ENCODE measurements around the gene CDAN1. TPM values are rescaled to one million over a fixed set of nuclear protein-coding genes. Genes with fewer than 3 reads are reported as not detected.
"Not testable (repeated sequence)": the region's sequence is repeated elsewhere in the genome, so short reads cannot be mapped to it uniquely, and the experiment has no call there.

Gene CDAN1
- total RNA-seq, 2 donors from 2014 or later, result 3.5 to 6.1 TPM

- H3K9me3 ChIP-seq, result no peaks in the 10 kb centered on the region
- H3K4me3 ChIP-seq, result no peak overlapping the region
- H3K27ac ChIP-seq, result no peak overlapping the region
- peaks cover 0 to 12% of the 10 kb centered on the region in 2 donors for H3K4me1 ChIP-seq
- DNase-seq (ENCODE audit: low spot score), result no peak
- no peak for TF ChIP-seq CTCF (IDR thresholded peaks at IDR 0.05)
- H3K36me3 ChIP-seq, result peaks cover 13% of the 10 kb centered on the region
- H3K27me3 ChIP-seq, result no peaks in the 10 kb centered on the region
These were observed 36.0 kb upstream of the CDAN1 start for GRCh38 chr15:42772901-42773300.

- Histone ChIP-seq H3K27ac (no peak overlapping the region), H3K36me3 (peaks cover 12% of the 10 kb centered on the region), H3K4me1 (peaks cover 0 to 12% of the 10 kb centered on the region in 2 donors), H3K9me3 (no peaks in the 10 kb centered on the region), H3K27me3 (no peaks in the 10 kb centered on the region), H3K4me3 (no peak overlapping the region)
- no peak for DNase-seq (ENCODE audit: low spot score)
- no peak for TF ChIP-seq CTCF (IDR thresholded peaks at IDR 0.05)
These were observed 35.2 kb upstream of the CDAN1 start for GRCh38 chr15:42772144-42772543.

GRCh38 chr15:42766109-42766508 lies 29.2 kb upstream of the CDAN1 start:
- H3K27me3 ChIP-seq; H3K27ac ChIP-seq; H3K4me1 ChIP-seq; H3K4me3 ChIP-seq; H3K36me3 ChIP-seq; DNase-seq (ENCODE audit: low spot score): not testable (repeated sequence)
- peaks cover 0 to 18% of the 10 kb centered on the region in 2 donors for H3K9me3 ChIP-seq

- H3K4me3 ChIP-seq, result not testable (repeated sequence)
- peaks cover 0 to 32% of the 10 kb centered on the region in 2 donors for H3K9me3 ChIP-seq
These were observed 27.3 kb upstream of the CDAN1 start for GRCh38 chr15:42764154-42764731.

GRCh38 chr15:42761813-42762212 lies 24.9 kb upstream of the CDAN1 start:
- H3K27ac ChIP-seq; H3K4me3 ChIP-seq; H3K27me3 ChIP-seq; H3K4me1 ChIP-seq; H3K36me3 ChIP-seq; DNase-seq (ENCODE audit: low spot score): not testable (repeated sequence)
- peaks cover 0 to 32% of the 10 kb centered on the region in 2 donors for H3K9me3 ChIP-seq

More at GRCh38 chr15:42764154-42764731, 27.3 kb upstream of the CDAN1 start:
- not testable (repeated sequence) for H3K4me1 ChIP-seq; H3K36me3 ChIP-seq; H3K27ac ChIP-seq; H3K27me3 ChIP-seq; DNase-seq (ENCODE audit: low spot score)

GRCh38 chr15:42760759-42761158 lies 23.8 kb upstream of the CDAN1 start:
- Histone ChIP-seq H3K4me1 (no peaks in the 10 kb centered on the region), H3K36me3 (peaks cover 4% of the 10 kb centered on the region), H3K27me3 (no peaks in the 10 kb centered on the region), H3K9me3 (peaks cover 0 to 26% of the 10 kb centered on the region in 2 donors), H3K27ac (no peak overlapping the region), H3K4me3 (no peak overlapping the region)
- no peak for DNase-seq (ENCODE audit: low spot score)
- no peak for TF ChIP-seq CTCF (IDR thresholded peaks at IDR 0.05)

GRCh38 chr15:42759093-42759492 lies 22.2 kb upstream of the CDAN1 start:
- TF ChIP-seq CTCF (IDR thresholded peaks at IDR 0.05), result no peak
- Histone ChIP-seq H3K9me3 (peaks cover 0 to 21% of the 10 kb centered on the region in 2 donors), H3K4me1 (no peaks in the 10 kb centered on the region), H3K27ac (no peak overlapping the region), H3K36me3 (peaks cover 4% of the 10 kb centered on the region), H3K27me3 (no peaks in the 10 kb centered on the region), H3K4me3 (no peak overlapping the region)
- DNase-seq (ENCODE audit: low spot score), result no peak
